HepG2 (cell line): ENCODE measurements around the gene IGF1. TPM values are rescaled to one million over a fixed set of nuclear protein-coding genes. Genes with fewer than 3 reads are reported as not detected.
A peak's percentile ranks its signal among the peaks of the same experiment; 100 is the strongest.

ENCODE experiments used
- CBFB ChIP-seq: sonication (generic); formaldehyde crosslinking; IDR thresholded peaks from 2 replicates; pipeline ENCODE4 v1.4.0; 2020; ENCODE audit warnings: missing genetic modification reagents
- FOSL1 ChIP-seq: sonication (generic); formaldehyde crosslinking; IDR thresholded peaks from 2 replicates; pipeline ENCODE4 v1.9.0; 2021; ENCODE audit warnings: missing genetic modification reagents, borderline replicate concordance
- GTF3A ChIP-seq: sonication (generic); formaldehyde crosslinking; conservative IDR thresholded peaks from 2 replicates; pipeline ENCODE4 v1.4.0; 2020; ENCODE audit warnings: mild to moderate bottlenecking, missing genetic modification reagents
- KIAA2018 ChIP-seq: sonication (generic); formaldehyde crosslinking; IDR thresholded peaks from 2 replicates; pipeline ENCODE4 v1.5.0; 2020; ENCODE audit warnings: mild to moderate bottlenecking, missing genetic modification reagents, borderline replicate concordance
- KMT2A ChIP-seq: sonication (generic); formaldehyde crosslinking; IDR thresholded peaks from 2 replicates; pipeline ENCODE4 v1.4.0; 2020; ENCODE audit warnings: missing genetic modification reagents
- MED13 ChIP-seq: sonication (generic); formaldehyde crosslinking; IDR thresholded peaks from 2 replicates; pipeline ENCODE4 v1.5.0; 2020; ENCODE audit warnings: missing genetic modification reagents
- MIER2 ChIP-seq: IDR thresholded peaks from 2 replicates; pipeline ENCODE4 v1.6.1; 2016; ENCODE audit warnings: missing biosample characterization, missing genetic modification reagents
- ONECUT2 ChIP-seq: sonication (generic); formaldehyde crosslinking; IDR thresholded peaks from 2 replicates; pipeline ENCODE4 v1.4.0; 2020; ENCODE audit warnings: missing genetic modification reagents
- POGZ ChIP-seq: sonication (generic); formaldehyde crosslinking; IDR thresholded peaks from 2 replicates; pipeline ENCODE4 v1.4.0; 2020; ENCODE audit warnings: mild to moderate bottlenecking, missing genetic modification reagents
- SALL1 ChIP-seq: sonication (generic); formaldehyde crosslinking; IDR thresholded peaks from 2 replicates; pipeline ENCODE4 v1.8.0; 2022; ENCODE audit warnings: mild to moderate bottlenecking, missing genetic modification reagents
- SOX13 ChIP-seq, 3 experiments: fragments of 450-650 bp in 1 of 3; sonication (generic) in 1 of 3; formaldehyde crosslinking in 1 of 3; IDR thresholded peaks in 2 of 3; conservative IDR thresholded peaks in 1 of 3; 2 replicates each; pipeline versions ENCODE4 v1.5.0 to v1.6.1; 2016 to 2020; ENCODE audit warnings: antibody characterized with exemption in 1 of 3, mild to moderate bottlenecking in 1 of 3, missing compliant biosample characterization in 1 of 3, missing genetic modification reagents in 1 of 3, moderate library complexity in 1 of 3
- SOX6 ChIP-seq, 2 experiments: fragments of 450-650 bp in 1 of 2; sonication (generic) in 1 of 2; formaldehyde crosslinking in 1 of 2; IDR thresholded peaks; 2 replicates each; pipeline versions ENCODE4 v1.4.0 to v1.6.1; 2017 to 2020; ENCODE audit warnings: antibody characterized with exemption in 1 of 2, mild to moderate bottlenecking in 1 of 2, missing genetic modification reagents in 1 of 2
- TEAD3 ChIP-seq: optimal IDR thresholded peaks from 2 replicates; pipeline ENCODE3; 2016; ENCODE audit warnings: borderline replicate concordance
- ZBTB10 ChIP-seq: sonication (generic); formaldehyde crosslinking; IDR thresholded peaks from 2 replicates; pipeline ENCODE4 v1.4.0; 2020; ENCODE audit warnings: missing genetic modification reagents, borderline replicate concordance
- ZNF550 ChIP-seq: sonication (generic); formaldehyde crosslinking; IDR thresholded peaks from 2 replicates; pipeline ENCODE4 v1.4.0; 2020; ENCODE audit warnings: mild to moderate bottlenecking, missing genetic modification reagents, borderline replicate concordance
- ZNF782 ChIP-seq: sonication (generic); formaldehyde crosslinking; IDR thresholded peaks from 2 replicates; pipeline ENCODE4 v1.4.0; 2020; ENCODE audit warnings: missing genetic modification reagents, mild to moderate bottlenecking, borderline replicate concordance
- ZNF883 ChIP-seq: sonication (generic); formaldehyde crosslinking; IDR thresholded peaks from 2 replicates; pipeline ENCODE4 v1.5.1; 2020; ENCODE audit warnings: mild to moderate bottlenecking, missing genetic modification reagents; ENCODE audit errors: not compliant biosample characterization
- polyA plus RNA-seq, 8 experiments: library from polyadenylated mRNA; depleted of rRNA in 3 of 8; stranded (reverse) in 7 of 8; unstranded in 1 of 8; fragments of >200 nt; fragmentation: Illumina TruSeq in 4 of 8; extraction: Trizol in 4 of 8; gene quantifications; 2 replicates each; pipeline versions ENCODE4 v1.2.1 to v1.2.3, GENCODE V29; 2011 to 2016; ENCODE audit warnings: low read depth in 4 of 8, missing spikeins in 1 of 8, mixed read lengths in 1 of 8; ENCODE audit not compliant: insufficient read depth in 1 of 8
- total RNA-seq, 5 experiments: library from RNA; depleted of rRNA; stranded (reverse); fragments of >200 nt; fragmentation: Illumina TruSeq; extraction: Trizol; gene quantifications; 2 replicates each; pipeline ENCODE4 v1.2.3, GENCODE V29; 2016; ENCODE audit warnings: low read depth in 1 of 5
- TF ChIP-seq, protein P1 (sequence below): sonication (generic); formaldehyde crosslinking; IDR thresholded peaks from 2 replicates; pipeline ENCODE4 v1.8.0; 2022; ENCODE audit warnings: missing genetic modification reagents, mild to moderate bottlenecking, borderline replicate concordance

The IGF1 gene
- total and polyA plus RNA-seq, 2 of the 13 experiments (the other 11 are each of a cell fraction or from before 2014, with no cell fraction given), result not detected

DNA sequence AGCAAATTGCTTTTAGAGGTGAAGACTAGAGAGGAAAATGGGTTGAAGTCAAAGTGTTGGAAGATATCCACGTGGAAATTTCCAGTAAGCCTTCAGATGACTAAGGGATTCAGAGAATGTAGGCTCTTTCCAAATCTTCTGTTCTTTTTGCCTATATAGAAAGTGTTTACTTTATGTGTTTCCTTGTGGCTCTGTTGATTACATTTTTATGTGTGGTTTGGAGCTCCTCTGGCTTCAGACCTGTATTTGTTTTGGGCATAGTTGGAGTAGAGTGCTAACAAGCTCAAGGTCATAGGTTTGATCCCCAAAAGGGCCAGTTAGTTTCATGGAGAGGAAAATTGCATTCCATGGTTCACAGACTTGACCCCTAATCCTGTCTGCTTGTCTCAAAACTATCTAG lies 91.9 kb downstream of the IGF1 start (continued):
- no peak for TF ChIP-seq KIAA2018 (CRISPR knock-in tag)
- TF ChIP-seq POGZ (CRISPR knock-in tag), result no peak
- peak; percentile 68; the same call in 1 of the 2 replicates for TF ChIP-seq ZBTB10
- no peak for TF ChIP-seq CBFB (CRISPR knock-in tag)
- TF ChIP-seq MED13 (CRISPR knock-in tag), result no peak
- TF ChIP-seq GTF3A, result no peak
- no peak for TF ChIP-seq FOSL1 (CRISPR knock-in tag)
- TF ChIP-seq SOX13 (IDR thresholded peaks at IDR 0.05), result no peak
- 0 out of 4 replicates have a peak, but pooled peaks of 1 of the 2 experiments have one; percentile 8 for TF ChIP-seq SOX13 (CRISPR knock-in tag; conservative IDR thresholded peaks at IDR 0.05 in 1 of 2, IDR thresholded peaks at IDR 0.05 in 1 of 2)
- TF ChIP-seq ZNF883, result no peak
- no peak for TF ChIP-seq SOX6 (IDR thresholded peaks at IDR 0.05)
- peak; percentile 17; the same call in 1 of the 2 replicates for TF ChIP-seq SOX6 (CRISPR knock-in tag; IDR thresholded peaks at IDR 0.05)
- no peak for TF ChIP-seq SALL1 (CRISPR knock-in tag)
- TF ChIP-seq ZNF550, result no peak
- TF ChIP-seq, protein P1, sequence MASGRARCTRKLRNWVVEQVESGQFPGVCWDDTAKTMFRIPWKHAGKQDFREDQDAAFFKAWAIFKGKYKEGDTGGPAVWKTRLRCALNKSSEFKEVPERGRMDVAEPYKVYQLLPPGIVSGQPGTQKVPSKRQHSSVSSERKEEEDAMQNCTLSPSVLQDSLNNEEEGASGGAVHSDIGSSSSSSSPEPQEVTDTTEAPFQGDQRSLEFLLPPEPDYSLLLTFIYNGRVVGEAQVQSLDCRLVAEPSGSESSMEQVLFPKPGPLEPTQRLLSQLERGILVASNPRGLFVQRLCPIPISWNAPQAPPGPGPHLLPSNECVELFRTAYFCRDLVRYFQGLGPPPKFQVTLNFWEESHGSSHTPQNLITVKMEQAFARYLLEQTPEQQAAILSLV (CRISPR knock-in tag), result no peak
- TF ChIP-seq ZNF782, result no peak
- no peak for TF ChIP-seq KMT2A (CRISPR knock-in tag)
- no peak for TF ChIP-seq ONECUT2 (CRISPR knock-in tag)
- TF ChIP-seq TEAD3, result peak; percentile 34
- no peak for TF ChIP-seq MIER2 (CRISPR knock-in tag)
